ENCODE data around the gene FNIP2. TPM values are rescaled to one million over a fixed set of nuclear protein-coding genes. Genes with fewer than 3 reads are reported as not detected.

FNIP2 gene
- total and polyA plus RNA-seq, 2 donors (not counting 1 experiment from before 2014, with no cell fraction given), result 16.9 to 36.8 TPM

GRCh38 chr4:158722917-158723793 is 45.7 kb upstream of the FNIP2 start, which contains the start of gene PPID:
TSS of gene PPID (minus strand) at chr4:158723396. CDS start at chr4:158723288, 108 bp downstream.
- Histone ChIP-seq H3K27me3 (ENCODE audit: control insufficient read depth, insufficient read depth, low read length) (no peaks in the 10 kb centered on the region), H3K9ac (ENCODE audit: insufficient read depth, low read length) (peak within 1 kb of the TSS; percentile 75), H3K4me1 (ENCODE audit: control insufficient read depth, extremely low read depth, insufficient read depth, low read length) (no peaks in the 10 kb centered on the region), H3K4me3 (replicated peaks in 1 of 4; ENCODE audit: control extremely low read depth in 1 of 4, insufficient read depth in 1 of 4, low read depth in 3 of 4, low read length in 4 of 4) (peak within 1 kb of the TSS; percentile 58 to 95 (median 70)), H4K20me1 (ENCODE audit: control insufficient read depth, extremely low read depth, insufficient read depth, low read length) (no peaks in the 10 kb centered on the region), H3K79me2 (ENCODE audit: control insufficient read depth, insufficient read depth, low read length) (peaks cover 19% of the 10 kb centered on the region), H3K27ac (ENCODE audit: insufficient read depth, low read length) (peak within 1 kb of the TSS; percentile 82), H2AFZ (ENCODE audit: low read length) (peak within 1 kb of the TSS; percentile 87), H3K4me2 (ENCODE audit: extremely low read depth, insufficient read depth, low read length) (peak within 1 kb of the TSS; percentile 98), H3K9me3 (ENCODE audit: control insufficient read depth, insufficient read depth, low read depth, low read length) (no peaks in the 10 kb centered on the region), H3K36me3 (ENCODE audit: control insufficient read depth, insufficient read depth, low read length) (no peaks in the 10 kb centered on the region)
- DNase-seq (ENCODE audit: low read depth in 2 of 2), result peak; percentile 75 to 76
- TF ChIP-seq CTCF (conservative IDR thresholded peaks at IDR 0.05 in 1 of 2, IDR thresholded peaks at IDR 0.05 in 1 of 2; ENCODE audit: low read depth in 1 of 2, low read length in 2 of 2) (peak in 1 of 2 donors; percentile 7), EZH2 (IDR thresholded peaks at IDR 0.05; ENCODE audit: low read length, missing control alignments) (no peak)

- H3K4me2 ChIP-seq (ENCODE audit: extremely low read depth, insufficient read depth, low read length), result no peak overlapping the region
- DNase-seq (ENCODE audit: low read depth in 2 of 2), result no peak
- H3K36me3 ChIP-seq (ENCODE audit: control insufficient read depth, insufficient read depth, low read length), result no peaks in the 10 kb centered on the region
- peaks cover 5% of the 10 kb centered on the region for H3K27me3 ChIP-seq (ENCODE audit: control insufficient read depth, insufficient read depth, low read length)
- no peaks in the 10 kb centered on the region for H3K4me1 ChIP-seq (ENCODE audit: control insufficient read depth, extremely low read depth, insufficient read depth, low read length)
- no peak overlapping the region for H3K27ac ChIP-seq (ENCODE audit: insufficient read depth, low read length)
- H3K79me2 ChIP-seq (ENCODE audit: control insufficient read depth, insufficient read depth, low read length), result peaks cover 19% of the 10 kb centered on the region
- TF ChIP-seq CTCF (conservative IDR thresholded peaks at IDR 0.05 in 1 of 2, IDR thresholded peaks at IDR 0.05 in 1 of 2; ENCODE audit: low read depth in 1 of 2, low read length in 2 of 2) (no peak), EZH2 (IDR thresholded peaks at IDR 0.05; ENCODE audit: low read length, missing control alignments) (no peak)
- H3K9ac ChIP-seq (ENCODE audit: insufficient read depth, low read length), result no peak overlapping the region
- no peaks in the 10 kb centered on the region for H3K9me3 ChIP-seq (ENCODE audit: control insufficient read depth, insufficient read depth, low read depth, low read length)
- no peak overlapping the region for H2AFZ ChIP-seq (ENCODE audit: low read length)
- H3K4me3 ChIP-seq (replicated peaks in 1 of 4; ENCODE audit: control extremely low read depth in 1 of 4, insufficient read depth in 1 of 4, low read depth in 3 of 4, low read length in 4 of 4), result no peak overlapping the region
- H4K20me1 ChIP-seq (ENCODE audit: control insufficient read depth, extremely low read depth, insufficient read depth, low read length), result no peaks in the 10 kb centered on the region
These were observed 44.2 kb upstream of the FNIP2 start for GRCh38 chr4:158724637-158725036.

- TF ChIP-seq CTCF (conservative IDR thresholded peaks at IDR 0.05 in 1 of 2, IDR thresholded peaks at IDR 0.05 in 1 of 2; ENCODE audit: low read depth in 1 of 2, low read length in 2 of 2) (no peak), EZH2 (IDR thresholded peaks at IDR 0.05; ENCODE audit: low read length, missing control alignments) (no peak)
- H3K4me2 ChIP-seq (ENCODE audit: extremely low read depth, insufficient read depth, low read length), result no peak overlapping the region
- no peaks in the 10 kb centered on the region for H4K20me1 ChIP-seq (ENCODE audit: control insufficient read depth, extremely low read depth, insufficient read depth, low read length)
- peaks cover 5% of the 10 kb centered on the region for H3K27me3 ChIP-seq (ENCODE audit: control insufficient read depth, insufficient read depth, low read length)
- no peak overlapping the region for H3K4me3 ChIP-seq (replicated peaks in 1 of 4; ENCODE audit: control extremely low read depth in 1 of 4, insufficient read depth in 1 of 4, low read depth in 3 of 4, low read length in 4 of 4)
- H2AFZ ChIP-seq (ENCODE audit: low read length), result no peak overlapping the region
- DNase-seq (ENCODE audit: low read depth in 2 of 2), result no peak
- H3K9me3 ChIP-seq (ENCODE audit: control insufficient read depth, insufficient read depth, low read depth, low read length), result no peaks in the 10 kb centered on the region
- H3K9ac ChIP-seq (ENCODE audit: insufficient read depth, low read length), result no peak overlapping the region
- H3K27ac ChIP-seq (ENCODE audit: insufficient read depth, low read length), result no peak overlapping the region
- no peaks in the 10 kb centered on the region for H3K4me1 ChIP-seq (ENCODE audit: control insufficient read depth, extremely low read depth, insufficient read depth, low read length)
- H3K36me3 ChIP-seq (ENCODE audit: control insufficient read depth, insufficient read depth, low read length), result no peaks in the 10 kb centered on the region
- H3K79me2 ChIP-seq (ENCODE audit: control insufficient read depth, insufficient read depth, low read length), result peaks cover 13% of the 10 kb centered on the region
These were observed 42.2 kb upstream of the FNIP2 start for GRCh38 chr4:158726633-158727032.
